Tibial nerve (tissue), 4 donors: ENCODE measurements around the gene ZNF227. TPM values are rescaled to one million over a fixed set of nuclear protein-coding genes. Genes with fewer than 3 reads are reported as not detected.
"Not testable (repeated sequence)": the region's sequence is repeated elsewhere in the genome, so short reads cannot be mapped to it uniquely, and the experiment has no call there.

Source experiments
- DNase-seq, 2 donors: peaks; one replicate each; pipeline ENCODE4 v3.0.0-alpha.2; 2019; ENCODE audit warnings: low spot score in 2 of 2
- H3K27ac ChIP-seq, 4 donors: fragments of 200-600 bp; sonication (generic) in 3 of 4; one replicate each; pipeline ENCODE4 v1.5.1; 2017 to 2019; ENCODE audit warnings: mild to moderate bottlenecking in 1 of 4
- H3K27me3 ChIP-seq, 2 donors: fragments of 200-600 bp; sonication (generic) in 1 of 2; one replicate each; pipeline versions ENCODE4 v1.5.1 to v1.6.0; 2017 to 2019
- H3K36me3 ChIP-seq, 3 donors: fragments of 200-600 bp; sonication (generic); one replicate each; pipeline ENCODE4 v1.5.1; 2018 to 2019
- H3K4me1 ChIP-seq, 4 donors: fragments of 200-600 bp; sonication (generic) in 3 of 4; one replicate each; pipeline ENCODE4 v1.5.1; 2017 to 2019
- H3K4me3 ChIP-seq, 4 donors: fragments of 200-600 bp; sonication (generic) in 3 of 4; one replicate each; pipeline ENCODE4 v1.5.1; 2017 to 2019; ENCODE audit warnings: mild to moderate bottlenecking in 1 of 4, moderate library complexity in 1 of 4
- H3K9me3 ChIP-seq, 4 donors: fragments of 200-600 bp; sonication (generic) in 3 of 4; one replicate each; pipeline ENCODE4 v1.5.1; 2017 to 2019
- CTCF ChIP-seq, 5 experiments: fragments of 200-600 bp in 3 of 5; fragments of 450-650 bp in 2 of 5; sonication (generic) in 3 of 5; IDR thresholded peaks; one replicate each; pipeline ENCODE4 v1.5.1; 2016 to 2019; ENCODE audit warnings: antibody characterized with exemption in 5 of 5, mild to moderate bottlenecking in 3 of 5, moderate library complexity in 2 of 5
- EP300 ChIP-seq, 2 donors: sonication (generic); formaldehyde crosslinking; IDR thresholded peaks; one replicate each; pipeline ENCODE4 v1.6.1; 2017; ENCODE audit warnings: antibody characterized with exemption in 2 of 2, mild to moderate bottlenecking in 1 of 2
- POLR2A ChIP-seq, 2 donors: fragments of 450-650 bp; IDR thresholded peaks; one replicate each; pipeline ENCODE4 v1.6.1; 2017; ENCODE audit warnings: antibody characterized with exemption in 2 of 2, mild to moderate bottlenecking in 2 of 2, moderate library complexity in 2 of 2
- WGBS, 2 donors: methylation state at CpG; one replicate each; pipeline ENCODE4 v1.1.5; 2018; 5-methylcytosine and 5-hydroxymethylcytosine counted together
- total RNA-seq, 4 donors: library from RNA; depleted of rRNA; stranded (reverse); fragments of >200 nt; gene quantifications; one replicate each; pipeline ENCODE4 v1.1.0, GENCODE V29; 2016

ZNF227 gene
- total RNA-seq, 4 donors from 2014 or later, result 8.1 to 22.0 (median 14.3) TPM

- Histone ChIP-seq H3K4me3 (no peak overlapping the region), H3K27me3 (no peaks in the 10 kb centered on the region), H3K27ac (no peak overlapping the region), H3K36me3 (peaks cover 0 to 8% (median 0%) of the 10 kb centered on the region in 3 donors), H3K4me1 (peaks cover 0 to 3% (median 0%) of the 10 kb centered on the region in 4 donors), H3K9me3 (peaks cover 0 to 70% (median 2%) of the 10 kb centered on the region in 4 donors)
- DNase-seq, result no peak
- 67 to 79% methylated on average over 1 of the region's 1 CpG for WGBS, 2 donors
- no peak for TF ChIP-seq POLR2A (IDR thresholded peaks at IDR 0.05)
- TF ChIP-seq EP300 (IDR thresholded peaks at IDR 0.05), result no peak
- TF ChIP-seq CTCF (IDR thresholded peaks at IDR 0.05), result no peak
Measured at GRCh38 chr19:44202470-44202869, 9.9 kb upstream of the ZNF227 start.

GRCh38 chr19:44202974-44203373 lies 9.4 kb upstream of the ZNF227 start:
- Histone ChIP-seq H3K36me3 (peaks cover 0 to 8% (median 0%) of the 10 kb centered on the region in 3 donors), H3K9me3 (peaks cover 0 to 69% (median 2%) of the 10 kb centered on the region in 4 donors), H3K4me1 (peaks cover 0 to 5% (median 1%) of the 10 kb centered on the region in 4 donors), H3K27ac (no peak overlapping the region), H3K4me3 (no peak overlapping the region), H3K27me3 (no peaks in the 10 kb centered on the region)
- TF ChIP-seq POLR2A (IDR thresholded peaks at IDR 0.05) (no peak), EP300 (IDR thresholded peaks at IDR 0.05) (no peak)
- DNase-seq, result no peak
- 93 to 100% methylated on average over 2 of the region's 2 CpGs for WGBS, 2 donors

GRCh38 chr19:44203877-44204276 lies 8.5 kb upstream of the ZNF227 start:
- not testable (repeated sequence) for DNase-seq, H3K4me3 ChIP-seq, H3K27me3 ChIP-seq, H3K27ac ChIP-seq, H3K36me3 ChIP-seq
- Histone ChIP-seq H3K9me3 (peaks cover 0 to 60% (median 2%) of the 10 kb centered on the region in 4 donors), H3K4me1 (peaks cover 0 to 11% (median 2%) of the 10 kb centered on the region in 4 donors)
- 92 to 95% methylated on average over 20 to 28 of the region's 31 CpGs for WGBS, 2 donors

GRCh38 chr19:44204772-44205171 lies 7.6 kb upstream of the ZNF227 start:
- 85% methylated on average over 2 of the region's 2 CpGs for WGBS, 2 donors
- H3K36me3 ChIP-seq, result no peaks in the 10 kb centered on the region
- DNase-seq, result no peak
- H3K9me3 ChIP-seq, result peaks cover 0 to 56% (median 2%) of the 10 kb centered on the region in 4 donors
- TF ChIP-seq CTCF (IDR thresholded peaks at IDR 0.05) (no peak), EP300 (IDR thresholded peaks at IDR 0.05) (no peak)
- H3K27ac ChIP-seq, result no peak overlapping the region
- no peak overlapping the region for H3K4me3 ChIP-seq
- no peaks in the 10 kb centered on the region for H3K27me3 ChIP-seq
- peaks cover 0 to 11% (median 2%) of the 10 kb centered on the region in 4 donors for H3K4me1 ChIP-seq

- peak; percentile 62 to 85 for DNase-seq
- no peaks in the 10 kb centered on the region for H3K27me3 ChIP-seq
- H3K27ac ChIP-seq, result peak overlapping the region; percentile 40 to 94 (median 87)
- TF ChIP-seq EP300 (IDR thresholded peaks at IDR 0.05) (peak in 1 of 2 donors; percentile 87), CTCF (IDR thresholded peaks at IDR 0.05) (no peak), POLR2A (IDR thresholded peaks at IDR 0.05) (peak in 1 of 2 donors; percentile 8)
- peaks cover 0 to 37% (median 2%) of the 10 kb centered on the region in 4 donors for H3K9me3 ChIP-seq
- H3K36me3 ChIP-seq, result no peaks in the 10 kb centered on the region
- H3K4me3 ChIP-seq, result peak overlapping the region; percentile 47 to 76 (median 67)
- H3K4me1 ChIP-seq, result peaks cover 0 to 13% (median 2%) of the 10 kb centered on the region in 4 donors
- WGBS, 2 donors, result 3 to 5% methylated on average over 23 to 26 of the region's 26 CpGs
Measured at GRCh38 chr19:44207126-44207803, 5.1 kb upstream of the ZNF227 start.

- H3K36me3 ChIP-seq, result peaks cover 0 to 38% (median 3%) of the 10 kb centered on the region in 3 donors
- H3K4me1 ChIP-seq, result peaks cover 0 to 22% (median 5%) of the 10 kb centered on the region in 4 donors
- TF ChIP-seq CTCF (IDR thresholded peaks at IDR 0.05) (no peak), EP300 (IDR thresholded peaks at IDR 0.05) (no peak), POLR2A (IDR thresholded peaks at IDR 0.05) (no peak)
- H3K9me3 ChIP-seq, result peaks cover 0 to 29% (median 2%) of the 10 kb centered on the region in 4 donors
- peak overlapping the region; percentile 45 to 95 (median 64) for H3K4me3 ChIP-seq
- no peaks in the 10 kb centered on the region for H3K27me3 ChIP-seq
- 3 to 4% methylated on average over 15 of the region's 15 CpGs for WGBS, 2 donors
- H3K27ac ChIP-seq, result peak overlapping the region; percentile 23 to 87 (median 84)
- no peak for DNase-seq
Measured at GRCh38 chr19:44212866-44213346, 574 bp downstream of the ZNF227 start.

GRCh38 chr19:44219926-44220325 lies 7.6 kb downstream of the ZNF227 start:
- peaks cover 8 to 69% (median 12%) of the 10 kb centered on the region in 3 donors for H3K36me3 ChIP-seq

GRCh38 chr19:44220761-44221160 lies 8.4 kb downstream of the ZNF227 start:
- peaks cover 8 to 67% (median 12%) of the 10 kb centered on the region in 3 donors for H3K36me3 ChIP-seq

More at GRCh38 chr19:44219926-44220325, 7.6 kb downstream of the ZNF227 start:
- peaks cover 0 to 59% (median 9%) of the 10 kb centered on the region in 4 donors for H3K9me3 ChIP-seq
- not testable (repeated sequence) for H3K27ac ChIP-seq, DNase-seq, H3K4me1 ChIP-seq, H3K4me3 ChIP-seq, H3K27me3 ChIP-seq
- WGBS, 2 donors, result 98% methylated on average over 3 of the region's 3 CpGs

More at GRCh38 chr19:44220761-44221160, 8.4 kb downstream of the ZNF227 start:
- H3K27me3 ChIP-seq, H3K4me3 ChIP-seq, H3K27ac ChIP-seq, DNase-seq, H3K4me1 ChIP-seq: not testable (repeated sequence)
- WGBS, 2 donors, result 96 to 99% methylated on average over 6 of the region's 6 CpGs
- H3K9me3 ChIP-seq, result peaks cover 0 to 63% (median 9%) of the 10 kb centered on the region in 4 donors
